K562 (cell line): Measurements from ENCODE around the gene CDNF. TPM values are rescaled to one million over a fixed set of nuclear protein-coding genes. Genes with fewer than 3 reads are reported as not detected.

ENCODE experiments used
- BRCA1 ChIP-seq, 2 experiments: fragments of 450-650 bp in 1 of 2; sonication (generic) in 1 of 2; formaldehyde crosslinking in 1 of 2; IDR thresholded peaks; 2 replicates each; pipeline versions ENCODE4 v1.5.0 to v1.6.1; 2017 to 2020; ENCODE audit warnings: mild to moderate bottlenecking in 1 of 2, missing genetic modification reagents in 1 of 2
- CHD2 ChIP-seq: IDR thresholded peaks from 2 replicates; pipeline ENCODE4 v1.6.1; 2011; ENCODE audit warnings: low read depth, low read length
- CREM ChIP-seq: IDR thresholded peaks from 2 replicates; pipeline ENCODE4 v1.6.1; 2014; ENCODE audit warnings: antibody characterized with exemption, low read depth
- E2F4 ChIP-seq: sonication (generic); formaldehyde crosslinking; IDR thresholded peaks from 2 replicates; pipeline ENCODE4 v1.8.0; 2022; ENCODE audit warnings: mild to moderate bottlenecking, low read depth, missing genetic modification reagents
- ETV1 ChIP-seq: fragments of 450-650 bp; conservative IDR thresholded peaks from 2 replicates; pipeline ENCODE4 v1.6.1; 2016; ENCODE audit warnings: missing genetic modification characterization, control low read depth, low read depth, missing compliant biosample characterization
- ILF3 ChIP-seq: fragments of 450-650 bp; IDR thresholded peaks from 2 replicates; pipeline ENCODE4 v1.6.1; 2018; ENCODE audit warnings: antibody characterized with exemption, mild to moderate bottlenecking, moderate library complexity, borderline replicate concordance
- MAFF ChIP-seq: IDR thresholded peaks from 2 replicates; pipeline ENCODE4 v1.6.1; 2012; ENCODE audit warnings: low read length, improper control_type of control experiment
- PHF8 ChIP-seq: fragments of 200-600 bp; sonication (generic); IDR thresholded peaks from 2 replicates; pipeline ENCODE4 v1.6.1; 2012; ENCODE audit warnings: mixed run types, mild to moderate bottlenecking, inconsistent platforms, low read length, moderate library complexity, borderline replicate concordance
- SP1 ChIP-seq: sonication (generic); formaldehyde crosslinking; IDR thresholded peaks from 2 replicates; pipeline ENCODE4 v1.8.1; 2022; ENCODE audit warnings: mild to moderate bottlenecking, missing genetic modification reagents
- TOE1 ChIP-seq, 2 experiments: fragments of 450-650 bp in 1 of 2; sonication (generic) in 1 of 2; formaldehyde crosslinking in 1 of 2; IDR thresholded peaks; 2 replicates each; pipeline versions ENCODE4 v1.7.1 to v1.8.0; 2016 to 2022; ENCODE audit warnings: borderline replicate concordance in 2 of 2, mild to moderate bottlenecking in 2 of 2, antibody characterized with exemption in 1 of 2, inconsistent platforms in 1 of 2, low read depth in 1 of 2, missing genetic modification reagents in 1 of 2, moderate library complexity in 1 of 2
- ZNF282 ChIP-seq: sonication (generic); formaldehyde crosslinking; IDR thresholded peaks from 2 replicates; pipeline ENCODE4 v1.8.1; 2023; ENCODE audit warnings: missing genetic modification reagents
- ZNF740 ChIP-seq, 3 experiments: fragments of 200-800 bp in 1 of 3; sonication (Bioruptor generic) in 1 of 3; sonication (generic) in 1 of 3; formaldehyde crosslinking in 1 of 3; IDR thresholded peaks; 2 replicates each; pipeline versions ENCODE4 v1.6.1 to v1.8.0; 2016 to 2022; ENCODE audit warnings: mild to moderate bottlenecking in 2 of 3, missing compliant biosample characterization in 2 of 3, missing genetic modification characterization in 2 of 3, missing genetic modification reagents in 1 of 3
- polyA plus RNA-seq, 8 experiments: library from polyadenylated mRNA; depleted of rRNA in 4 of 8; stranded (reverse) in 5 of 8; unstranded in 3 of 8; fragments of >200 nt; fragmentation: Nextera tagmentation in 2 of 8; fragmentation: Illumina TruSeq in 1 of 8; extraction: Ambion mirVana in 2 of 8; extraction: Trizol in 1 of 8; gene quantifications; 2 replicates each; pipeline versions ENCODE4 v1.2.1 to v1.2.3, GENCODE V29; 2011 to 2014; ENCODE audit warnings: inconsistent platforms in 1 of 8, missing spikeins in 1 of 8
- total RNA-seq, 7 experiments: library from RNA; depleted of rRNA in 6 of 7; stranded (reverse); fragments of >200 nt in 6 of 7; fragmentation: Illumina TruSeq in 2 of 7; extraction: Trizol in 2 of 7; gene quantifications; 2 replicates each; pipeline versions ENCODE4 v1.2.1 to v1.2.3, GENCODE V29; 2011 to 2021; ENCODE audit warnings: low replicate concordance in 1 of 7
- TF ChIP-seq, protein P1 (sequence below): fragments of 250-450 bp; sonication (Bioruptor Pico); IDR thresholded peaks from 2 replicates; pipeline ENCODE4 v1.4.0; 2020; ENCODE audit warnings: mild to moderate bottlenecking
- TF ChIP-seq, protein P2 (sequence below), 2 experiments: fragments of 200-800 bp in 1 of 2; sonication (Bioruptor generic) in 1 of 2; sonication (generic) in 1 of 2; formaldehyde crosslinking in 1 of 2; IDR thresholded peaks in 1 of 2; conservative IDR thresholded peaks in 1 of 2; 2 replicates each; pipeline versions ENCODE4 v1.5.0 to v1.6.1; 2016 to 2020; ENCODE audit warnings: missing compliant biosample characterization in 1 of 2, missing genetic modification characterization in 1 of 2, missing genetic modification reagents in 1 of 2
- TF ChIP-seq, protein P3 (sequence below): sonication (generic); formaldehyde crosslinking; IDR thresholded peaks from 2 replicates; pipeline ENCODE4 v1.9.0; 2022; ENCODE audit warnings: mild to moderate bottlenecking, missing genetic modification reagents

Gene CDNF
- total and polyA plus RNA-seq, 9 of the 15 experiments (the other 6 are each of a cell fraction or from before 2014, with no cell fraction given): 0.18 to 1.6 (median 0.61) TPM

DNA sequence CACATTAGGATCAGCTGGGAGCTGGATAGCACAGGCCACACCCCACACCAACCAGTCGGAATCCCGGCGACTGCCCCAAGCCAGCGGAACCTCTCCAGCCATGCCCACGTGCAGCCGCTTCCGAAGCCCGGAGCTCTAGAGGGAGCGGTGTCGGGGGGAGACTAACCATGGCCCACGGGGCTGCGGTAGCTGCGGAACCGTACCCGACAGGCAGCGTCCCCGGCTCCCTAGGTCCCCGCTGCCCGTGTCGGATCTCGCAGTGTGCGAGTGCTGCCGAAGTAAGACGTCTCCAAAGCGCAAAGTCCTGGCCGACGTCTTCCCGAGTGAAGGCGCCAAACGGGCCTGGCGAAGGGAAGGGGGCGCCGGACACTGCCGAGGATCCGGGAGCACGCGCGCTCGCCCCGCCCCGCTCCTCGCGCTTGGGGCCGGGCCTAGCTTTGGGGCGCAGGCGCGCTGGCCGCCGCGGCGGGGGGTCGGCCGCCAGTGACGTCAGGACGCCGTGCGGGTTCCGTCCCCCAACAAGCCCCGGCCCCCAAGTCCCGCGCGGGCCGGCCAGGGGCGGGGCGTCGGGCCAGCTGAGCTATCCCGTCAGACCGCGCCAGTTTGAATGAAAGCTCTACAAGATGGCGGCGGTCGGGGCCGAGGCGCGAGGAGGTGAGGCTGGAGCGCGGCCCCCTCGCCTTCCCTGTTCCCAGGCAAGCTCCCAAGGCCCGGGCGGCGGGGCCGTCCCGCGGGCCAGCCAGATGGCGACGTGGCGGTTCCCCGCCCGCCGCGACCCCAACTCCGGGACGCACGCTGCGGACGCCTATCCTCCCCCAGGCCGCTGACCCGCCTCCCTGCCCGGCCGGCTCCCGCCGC is 40.7 kb upstream of the CDNF start, which contains the start of gene SUV39H2 (continued):
- TF ChIP-seq E2F4 (CRISPR knock-in tag) (peak; percentile 90), ZNF282 (CRISPR knock-in tag) (no peak), ETV1 (peak; percentile 79), PHF8 (peak; percentile 94), CHD2 (peak; percentile 86), MAFF (no peak), ZNF740 (CRISPR knock-in tag; IDR thresholded peaks at IDR 0.05) (peak; percentile 78), ZNF740 (tag; IDR thresholded peaks at IDR 0.05) (no peak), BRCA1 (IDR thresholded peaks at IDR 0.05) (no peak), BRCA1 (CRISPR knock-in tag; IDR thresholded peaks at IDR 0.05) (peak; percentile 88; the same call in 1 of the 2 replicates), ILF3 (0 out of 2 replicates have a peak, but pooled peaks have one; percentile 10), CREM (peak; percentile 91), TOE1 (IDR thresholded peaks at IDR 0.05; ENCODE audit: borderline replicate concordance) (peak; percentile 59; the same call in 1 of the 2 replicates), TOE1 (CRISPR knock-in tag; IDR thresholded peaks at IDR 0.05; ENCODE audit: borderline replicate concordance, low read depth) (0 out of 2 replicates have a peak, but pooled peaks have one; percentile 70), SP1 (0 out of 2 replicates have a peak, but pooled peaks have one; percentile 68)
- TF ChIP-seq, protein P1, sequence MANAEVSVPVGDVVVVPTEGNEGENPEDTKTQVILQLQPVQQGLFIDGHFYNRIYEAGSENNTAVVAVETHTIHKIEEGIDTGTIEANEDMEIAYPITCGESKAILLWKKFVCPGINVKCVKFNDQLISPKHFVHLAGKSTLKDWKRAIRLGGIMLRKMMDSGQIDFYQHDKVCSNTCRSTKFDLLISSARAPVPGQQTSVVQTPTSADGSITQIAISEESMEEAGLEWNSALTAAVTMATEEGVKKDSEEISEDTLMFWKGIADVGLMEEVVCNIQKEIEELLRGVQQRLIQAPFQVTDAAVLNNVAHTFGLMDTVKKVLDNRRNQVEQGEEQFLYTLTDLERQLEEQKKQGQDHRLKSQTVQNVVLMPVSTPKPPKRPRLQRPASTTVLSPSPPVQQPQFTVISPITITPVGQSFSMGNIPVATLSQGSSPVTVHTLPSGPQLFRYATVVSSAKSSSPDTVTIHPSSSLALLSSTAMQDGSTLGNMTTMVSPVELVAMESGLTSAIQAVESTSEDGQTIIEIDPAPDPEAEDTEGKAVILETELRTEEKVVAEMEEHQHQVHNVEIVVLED: peak; percentile 91
- TF ChIP-seq, protein P2, sequence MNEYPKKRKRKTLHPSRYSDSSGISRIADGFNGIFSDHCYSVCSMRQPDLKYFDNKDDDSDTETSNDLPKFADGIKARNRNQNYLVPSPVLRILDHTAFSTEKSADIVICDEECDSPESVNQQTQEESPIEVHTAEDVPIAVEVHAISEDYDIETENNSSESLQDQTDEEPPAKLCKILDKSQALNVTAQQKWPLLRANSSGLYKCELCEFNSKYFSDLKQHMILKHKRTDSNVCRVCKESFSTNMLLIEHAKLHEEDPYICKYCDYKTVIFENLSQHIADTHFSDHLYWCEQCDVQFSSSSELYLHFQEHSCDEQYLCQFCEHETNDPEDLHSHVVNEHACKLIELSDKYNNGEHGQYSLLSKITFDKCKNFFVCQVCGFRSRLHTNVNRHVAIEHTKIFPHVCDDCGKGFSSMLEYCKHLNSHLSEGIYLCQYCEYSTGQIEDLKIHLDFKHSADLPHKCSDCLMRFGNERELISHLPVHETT (CRISPR knock-in tag; conservative IDR thresholded peaks at IDR 0.05 in 1 of 2, IDR thresholded peaks at IDR 0.05 in 1 of 2): peak in 1 of 2 experiments; percentile 76; a peak in 2 of 4 replicates
- TF ChIP-seq, protein P3, sequence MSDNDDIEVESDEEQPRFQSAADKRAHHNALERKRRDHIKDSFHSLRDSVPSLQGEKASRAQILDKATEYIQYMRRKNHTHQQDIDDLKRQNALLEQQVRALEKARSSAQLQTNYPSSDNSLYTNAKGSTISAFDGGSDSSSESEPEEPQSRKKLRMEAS (CRISPR knock-in tag): peak; percentile 89
